Measurements from ENCODE around the gene SFXN1.

Gene SFXN1

DNA sequence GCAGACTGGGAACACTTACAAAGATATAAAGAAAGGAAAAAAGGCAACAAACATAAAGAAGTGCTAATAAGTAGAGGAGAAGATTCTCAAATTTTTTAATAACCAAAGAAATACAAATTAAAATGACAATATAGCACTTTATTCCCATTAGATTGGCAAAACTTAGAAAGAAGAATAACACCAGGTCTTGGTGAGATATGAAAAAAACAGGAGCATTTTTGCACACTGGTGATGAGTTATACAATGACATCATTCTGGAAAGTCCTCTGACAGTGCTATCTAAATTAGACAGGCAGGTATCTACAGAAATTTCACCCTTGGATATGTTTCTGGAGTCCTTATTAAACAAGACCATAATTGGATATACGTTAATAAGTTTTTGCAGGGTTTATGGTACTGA, 9.5 kb upstream of the SFXN1 start:
- no peak for FAIRE-seq
- DNase-seq (ENCODE audit: insufficient read length): no peak
- TF ChIP-seq POLR2AphosphoS5 (IDR thresholded peaks at IDR 0.05; ENCODE audit: low read depth, low read length): no peak
- TF ChIP-seq POLR2A (IDR thresholded peaks at IDR 0.05; ENCODE audit: low read depth, low read length): no peak

- TF ChIP-seq POLR2A (IDR thresholded peaks at IDR 0.05; ENCODE audit: low read depth, low read length) (no peak), TAF1 (IDR thresholded peaks at IDR 0.05; ENCODE audit: borderline replicate concordance, low read depth, low read length) (no peak), POLR2AphosphoS5 (IDR thresholded peaks at IDR 0.05; ENCODE audit: low read depth, low read length) (no peak)
- DNase-seq (ENCODE audit: insufficient read length) (no peak), FAIRE-seq (no peak)
These were observed 8.4 kb upstream of the SFXN1 start for GRCh38 chr5:175469916-175470315.

DNA sequence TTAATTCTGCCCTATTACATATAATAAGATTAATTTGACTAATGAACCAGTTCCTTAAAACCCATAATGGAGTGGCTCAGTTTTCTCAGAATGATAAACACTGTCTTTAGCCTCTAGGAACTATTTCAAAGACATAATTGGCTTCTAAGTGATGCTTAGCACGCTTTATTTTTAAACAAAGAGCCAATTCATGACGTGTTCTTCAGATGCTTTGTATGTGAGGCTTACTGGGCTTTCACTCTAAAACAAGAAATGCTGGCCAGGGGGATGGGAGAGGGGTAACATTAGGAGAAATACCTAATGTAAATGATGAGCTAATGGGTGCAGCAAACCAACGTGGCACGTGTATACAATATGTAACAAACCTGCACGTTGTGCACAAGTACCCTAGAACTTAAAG, 7.6 kb upstream of the SFXN1 start:
- no peak for TF ChIP-seq TAF1 (IDR thresholded peaks at IDR 0.05; ENCODE audit: borderline replicate concordance, low read depth, low read length)
- TF ChIP-seq POLR2A (IDR thresholded peaks at IDR 0.05; ENCODE audit: low read depth, low read length): no peak
- no peak for TF ChIP-seq POLR2AphosphoS5 (IDR thresholded peaks at IDR 0.05; ENCODE audit: low read depth, low read length)
- FAIRE-seq (no peak), DNase-seq (ENCODE audit: insufficient read length) (no peak)

- FAIRE-seq: no peak
- TF ChIP-seq POLR2A (IDR thresholded peaks at IDR 0.05; ENCODE audit: low read depth, low read length): no peak
- TF ChIP-seq TAF1 (IDR thresholded peaks at IDR 0.05; ENCODE audit: borderline replicate concordance, low read depth, low read length): no peak
- no peak for TF ChIP-seq POLR2AphosphoS5 (IDR thresholded peaks at IDR 0.05; ENCODE audit: low read depth, low read length)
These were observed 7.2 kb upstream of the SFXN1 start for GRCh38 chr5:175471196-175471595.

DNA sequence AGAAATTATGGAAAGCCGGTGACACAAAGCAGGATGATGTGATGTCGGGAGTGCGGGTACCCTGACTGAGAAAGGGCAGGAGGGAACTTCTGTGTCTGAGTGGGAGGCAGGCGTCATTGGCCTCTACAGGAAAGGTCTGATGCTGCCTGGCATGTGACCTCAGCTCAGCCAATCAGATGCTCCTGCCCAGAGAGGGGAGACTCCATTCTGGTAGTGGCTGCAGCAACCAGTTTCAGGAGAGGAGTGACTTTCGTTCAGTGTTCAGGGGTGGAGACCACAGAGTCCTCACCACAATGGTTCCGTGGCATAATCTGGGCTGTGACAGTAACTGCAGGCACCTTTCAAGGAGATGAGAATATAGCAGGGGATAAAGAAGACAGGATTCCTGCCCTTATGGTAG, 6.7 kb upstream of the SFXN1 start:
- TF ChIP-seq TAF1 (IDR thresholded peaks at IDR 0.05; ENCODE audit: borderline replicate concordance, low read depth, low read length) (no peak), POLR2AphosphoS5 (IDR thresholded peaks at IDR 0.05; ENCODE audit: low read depth, low read length) (no peak), POLR2A (IDR thresholded peaks at IDR 0.05; ENCODE audit: low read depth, low read length) (no peak)
- FAIRE-seq (no peak), DNase-seq (ENCODE audit: insufficient read length) (no peak)

More at GRCh38 chr5:175471196-175471595, 7.2 kb upstream of the SFXN1 start:
- DNase-seq (ENCODE audit: insufficient read length): no peak

- FAIRE-seq (no peak), DNase-seq (ENCODE audit: insufficient read length) (no peak)
- no peak for TF ChIP-seq POLR2A (IDR thresholded peaks at IDR 0.05; ENCODE audit: low read depth, low read length)
- TF ChIP-seq TAF1 (IDR thresholded peaks at IDR 0.05; ENCODE audit: borderline replicate concordance, low read depth, low read length): no peak
- no peak for TF ChIP-seq POLR2AphosphoS5 (IDR thresholded peaks at IDR 0.05; ENCODE audit: low read depth, low read length)
These were observed 6.0 kb upstream of the SFXN1 start for GRCh38 chr5:175472378-175472777.

DNA sequence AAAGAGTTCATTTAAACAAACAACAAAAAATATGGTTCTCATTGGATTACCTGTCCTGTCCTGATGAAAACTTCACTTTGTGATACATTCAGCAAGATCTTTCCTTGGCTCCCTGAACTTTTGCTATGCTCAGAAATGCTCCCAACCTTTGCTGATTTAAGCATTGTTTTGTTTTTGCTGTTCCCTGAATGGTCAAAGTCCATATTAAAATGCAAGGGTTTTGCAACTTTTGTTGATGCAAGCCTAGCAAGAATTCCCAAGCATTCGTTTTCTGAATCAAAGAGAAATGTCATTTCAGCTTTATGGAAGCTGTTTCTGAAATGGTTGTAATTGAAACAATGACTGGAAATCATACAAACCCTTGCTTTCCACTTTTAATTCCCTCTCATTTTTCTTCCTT, 3.1 kb upstream of the SFXN1 start:
- TF ChIP-seq POLR2AphosphoS5 (IDR thresholded peaks at IDR 0.05; ENCODE audit: low read depth, low read length) (no peak), POLR2A (IDR thresholded peaks at IDR 0.05; ENCODE audit: low read depth, low read length) (no peak), TAF1 (IDR thresholded peaks at IDR 0.05; ENCODE audit: borderline replicate concordance, low read depth, low read length) (no peak)
- FAIRE-seq (no peak), DNase-seq (ENCODE audit: insufficient read length) (no peak)

- no peak for TF ChIP-seq POLR2A (IDR thresholded peaks at IDR 0.05; ENCODE audit: low read depth, low read length)
- TF ChIP-seq POLR2AphosphoS5 (IDR thresholded peaks at IDR 0.05; ENCODE audit: low read depth, low read length): no peak
- no peak for TF ChIP-seq TAF1 (IDR thresholded peaks at IDR 0.05; ENCODE audit: borderline replicate concordance, low read depth, low read length)
- DNase-seq (ENCODE audit: insufficient read length): no peak
- FAIRE-seq: no peak
These were observed 920 bp upstream of the SFXN1 start for GRCh38 chr5:175477440-175477839.

GRCh38 chr5:175478008-175478383, 364 bp upstream of the SFXN1 start:
- no peak for DNase-seq (ENCODE audit: insufficient read length)
- TF ChIP-seq TAF1 (IDR thresholded peaks at IDR 0.05; ENCODE audit: borderline replicate concordance, low read depth, low read length) (no peak), POLR2AphosphoS5 (IDR thresholded peaks at IDR 0.05; ENCODE audit: low read depth, low read length) (no peak), POLR2A (IDR thresholded peaks at IDR 0.05; ENCODE audit: low read depth, low read length) (no peak)
- FAIRE-seq: no peak

- TF ChIP-seq TAF1 (IDR thresholded peaks at IDR 0.05; ENCODE audit: borderline replicate concordance, low read depth, low read length) (no peak), POLR2A (IDR thresholded peaks at IDR 0.05; ENCODE audit: low read depth, low read length) (no peak), POLR2AphosphoS5 (IDR thresholded peaks at IDR 0.05; ENCODE audit: low read depth, low read length) (no peak)
- DNase-seq (ENCODE audit: insufficient read length): no peak
- no peak for FAIRE-seq
These were observed 943 bp downstream of the SFXN1 start for GRCh38 chr5:175479125-175479881.

DNA sequence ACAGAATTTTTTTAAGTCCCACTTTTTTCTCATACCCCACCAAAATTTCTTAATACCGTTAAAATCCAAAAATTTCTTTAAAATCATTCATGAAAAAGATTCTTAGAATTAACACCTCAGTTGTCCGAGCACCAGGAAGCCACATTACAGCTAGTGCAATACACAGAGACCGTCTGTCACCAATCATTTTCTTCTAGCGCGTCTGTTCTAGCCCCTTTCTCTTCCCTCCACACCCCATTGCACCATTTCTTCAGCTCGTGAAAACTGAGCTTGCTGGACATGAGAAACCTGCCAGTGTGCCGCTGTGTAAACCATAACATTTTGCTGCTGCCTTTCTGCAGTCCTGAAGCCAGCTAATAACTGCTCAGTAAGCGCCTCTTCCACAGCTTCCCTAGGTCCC, 5.0 kb downstream of the SFXN1 start:
- no peak for DNase-seq (ENCODE audit: insufficient read length)
- no peak for TF ChIP-seq POLR2A (IDR thresholded peaks at IDR 0.05; ENCODE audit: low read depth, low read length)
- FAIRE-seq: no peak

DNA sequence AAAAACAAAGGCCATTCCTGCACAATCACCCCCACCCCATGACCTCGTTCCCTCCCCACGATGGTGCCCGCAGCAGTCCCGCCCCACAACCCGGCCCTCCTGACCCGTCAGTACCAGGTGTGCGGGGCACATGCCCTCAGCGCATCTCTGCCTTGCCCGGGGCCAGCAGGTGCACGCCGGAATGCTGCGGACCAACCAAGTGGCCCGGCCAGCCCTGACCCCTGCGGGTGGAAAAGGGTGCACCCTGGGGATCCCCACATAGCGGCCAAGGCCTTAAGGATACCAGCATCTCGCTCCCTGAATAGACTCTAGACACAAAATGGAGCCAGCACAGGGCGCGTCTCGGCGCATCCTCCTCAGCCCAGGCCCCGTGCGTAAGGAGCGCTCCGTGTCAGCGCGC, 6.0 kb downstream of the SFXN1 start:
- no peak; the same call in 1 of the 2 replicates for TF ChIP-seq POLR2AphosphoS5 (IDR thresholded peaks at IDR 0.05; ENCODE audit: low read depth, low read length)
- no peak for TF ChIP-seq POLR2A (IDR thresholded peaks at IDR 0.05; ENCODE audit: low read depth, low read length)
- TF ChIP-seq TAF1 (IDR thresholded peaks at IDR 0.05; ENCODE audit: borderline replicate concordance, low read depth, low read length): no peak
- DNase-seq (ENCODE audit: insufficient read length) (no peak), FAIRE-seq (no peak)

Data from GM12892 (cell line).